Stimulated activated CD4-positive, alpha-beta T cell treated with anti-CD3 and anti-CD28 coated beads, TNF-alpha, amount 100 ng/mL, for 4 hours (primary cell): ENCODE measurements around the gene TMEM150C.
A peak's percentile ranks its signal among the peaks of the same experiment; 100 is the strongest.
"Not testable (repeated sequence)": the region's sequence is repeated elsewhere in the genome, so short reads cannot be mapped to it uniquely, and the experiment has no call there.

Source experiments
- DNase-seq, 3 experiments: peaks; one replicate each; pipeline ENCODE4 v3.0.0-alpha.2; 2020; ENCODE audit warnings: low read depth in 3 of 3

TMEM150C gene

GRCh38 chr4:82473621-82474164, 88.1 kb downstream of the TMEM150C start:
- DNase-seq: no peak

DNA sequence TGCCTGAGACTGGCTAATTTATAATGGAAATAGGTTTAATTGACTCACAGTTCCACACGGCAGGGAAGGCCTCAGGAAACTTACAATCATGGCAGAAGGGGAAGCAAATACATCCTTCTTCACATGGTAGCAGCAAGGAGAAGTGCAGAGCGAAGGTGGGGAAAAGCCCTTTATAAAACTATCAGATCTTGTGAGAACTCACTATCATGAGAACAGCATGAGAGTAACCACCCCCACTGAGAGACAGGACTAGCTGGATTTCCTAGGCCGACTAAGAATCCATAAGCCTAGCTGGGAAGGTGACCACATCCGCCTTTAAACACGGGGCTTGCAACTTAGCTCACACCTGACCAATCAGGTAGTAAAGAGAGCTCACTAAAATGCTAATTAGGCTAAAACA, 88.7 kb downstream of the TMEM150C start:
- not testable (repeated sequence) for DNase-seq

GRCh38 chr4:82469791-82470345, 91.9 kb downstream of the TMEM150C start:
- DNase-seq: no peak

DNA sequence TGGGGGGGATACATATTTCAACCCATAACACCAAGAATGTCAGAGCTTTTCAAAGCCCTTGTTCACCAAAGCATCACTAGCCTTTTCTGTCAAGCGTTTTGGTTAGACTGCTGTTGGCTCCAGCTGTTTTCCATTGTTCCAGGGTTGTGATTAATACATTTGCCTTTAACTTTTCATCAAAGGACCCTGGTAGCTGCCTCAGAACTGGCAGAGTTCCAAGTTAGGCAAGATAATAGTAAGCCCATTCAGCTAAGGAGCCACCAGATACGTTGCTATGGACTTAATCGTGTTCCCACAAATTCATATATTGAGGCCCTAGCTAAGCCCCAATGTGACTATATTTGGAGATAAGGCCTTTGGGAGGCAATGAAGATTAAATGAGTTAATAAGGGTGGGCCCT, 94.3 kb downstream of the TMEM150C start:
- DNase-seq: no peak

DNA sequence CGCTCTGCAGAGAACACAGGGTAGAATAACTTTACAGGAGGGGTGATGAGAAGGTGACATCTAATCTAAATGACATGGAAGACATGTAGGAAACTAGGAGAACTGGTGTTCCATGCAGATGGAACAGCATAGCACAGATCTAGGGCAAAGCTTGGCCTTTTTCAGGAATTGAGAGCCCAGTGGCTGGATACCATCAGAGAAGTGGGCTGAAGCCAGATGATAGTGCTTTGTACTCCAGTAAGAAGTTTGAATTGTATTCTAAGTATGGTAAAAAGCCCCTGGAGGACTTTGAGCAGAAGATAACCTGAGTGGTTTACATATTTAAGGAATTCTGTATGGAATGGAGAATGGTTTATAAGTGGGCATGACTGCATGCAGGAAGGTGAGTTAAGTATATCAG, 98.6 kb downstream of the TMEM150C start:
- DNase-seq: no peak

DNA sequence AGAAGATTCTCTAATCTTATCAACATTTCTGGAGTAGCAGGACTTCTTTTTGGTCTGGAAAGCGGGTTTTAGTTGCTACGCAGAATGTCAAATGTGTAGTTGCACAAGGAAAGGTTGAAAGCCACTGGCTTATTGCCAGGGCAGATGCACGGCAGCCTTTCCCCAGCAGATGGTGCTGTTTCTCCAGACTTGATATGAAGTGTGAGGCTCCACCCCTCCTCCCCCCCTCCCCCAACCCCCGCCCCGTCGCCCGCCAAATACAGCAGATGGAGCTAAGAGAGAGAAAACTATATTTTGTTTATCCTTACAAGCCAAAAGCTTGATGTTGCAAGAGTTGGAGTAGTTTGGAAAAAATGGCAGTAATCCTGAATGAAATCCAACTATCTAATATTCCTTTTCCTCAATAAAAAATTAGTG, 99.4 kb downstream of the TMEM150C start:
- peak; percentile 56 to 77 (median 70) for DNase-seq

- no peak for DNase-seq
Measured at GRCh38 chr4:82461710-82462109, 100.1 kb downstream of the TMEM150C start.

DNA sequence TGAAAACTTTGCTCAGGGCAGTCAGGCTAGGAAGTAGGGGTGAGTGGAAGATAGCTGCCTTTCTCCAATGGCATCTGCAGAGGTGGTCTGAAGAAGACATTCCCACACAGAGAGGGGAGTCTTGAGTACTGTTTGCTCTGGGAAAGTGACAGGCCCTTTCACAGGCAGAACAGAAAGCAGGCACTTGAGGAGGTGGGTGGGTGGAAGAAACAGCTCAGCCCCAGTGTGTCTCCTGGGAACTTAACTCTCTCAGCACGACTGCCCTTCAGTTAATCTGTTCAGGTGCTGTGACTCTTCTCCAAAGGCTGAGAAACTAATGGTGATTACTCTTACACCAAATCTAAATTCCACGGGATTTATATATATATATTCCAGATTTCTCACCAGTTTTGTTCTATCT, 103.1 kb downstream of the TMEM150C start:
- DNase-seq: no peak

DNA sequence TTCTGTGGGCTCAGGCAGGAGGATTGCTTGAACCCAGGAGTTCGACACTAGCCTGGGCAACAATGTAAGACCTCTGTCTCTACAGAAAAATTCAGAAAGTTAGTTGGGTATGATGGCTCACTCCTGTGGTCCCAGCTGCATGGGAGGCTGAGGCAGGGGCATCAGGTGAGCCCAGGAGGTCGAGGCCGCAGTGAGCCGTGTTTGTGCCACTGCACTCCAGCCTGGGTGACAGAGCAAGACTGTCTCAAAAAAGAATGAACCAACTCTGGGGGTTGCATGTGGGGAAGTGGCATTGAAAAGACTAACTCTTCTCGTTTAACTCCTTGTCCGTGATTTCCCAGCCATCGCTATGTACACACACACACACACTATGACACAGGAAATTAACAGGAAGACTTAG, 104.5 kb downstream of the TMEM150C start:
- no peak for DNase-seq

DNA sequence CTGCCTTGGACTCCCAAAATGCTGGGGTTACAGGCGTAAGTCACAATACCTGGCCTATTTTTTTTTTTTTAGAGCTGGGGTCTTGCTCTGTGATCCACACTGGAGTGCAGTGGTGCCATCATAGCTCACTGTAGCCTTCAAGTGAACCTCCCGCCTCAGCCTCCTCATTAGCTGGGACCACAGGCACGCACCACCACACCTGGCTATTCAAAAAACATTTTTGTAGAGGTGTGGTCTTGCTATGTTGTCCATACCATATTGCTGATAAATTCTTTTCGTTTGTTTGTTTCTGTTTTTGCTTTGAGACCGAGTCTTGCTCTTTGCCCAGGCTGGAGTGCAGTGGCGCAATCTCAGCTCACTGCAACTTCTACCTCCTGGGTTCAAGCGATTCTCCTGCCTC, 109.8 kb downstream of the TMEM150C start:
- no peak for DNase-seq

GRCh38 chr4:82450966-82451755, 110.6 kb downstream of the TMEM150C start:
- no peak for DNase-seq

GRCh38 chr4:82447886-82448285, 113.9 kb downstream of the TMEM150C start:
- no peak for DNase-seq

- no peak for DNase-seq
Measured at GRCh38 chr4:82439088-82439487, 122.7 kb downstream of the TMEM150C start.

GRCh38 chr4:82437285-82438005, 124.3 kb downstream of the TMEM150C start:
- no peak for DNase-seq

DNA sequence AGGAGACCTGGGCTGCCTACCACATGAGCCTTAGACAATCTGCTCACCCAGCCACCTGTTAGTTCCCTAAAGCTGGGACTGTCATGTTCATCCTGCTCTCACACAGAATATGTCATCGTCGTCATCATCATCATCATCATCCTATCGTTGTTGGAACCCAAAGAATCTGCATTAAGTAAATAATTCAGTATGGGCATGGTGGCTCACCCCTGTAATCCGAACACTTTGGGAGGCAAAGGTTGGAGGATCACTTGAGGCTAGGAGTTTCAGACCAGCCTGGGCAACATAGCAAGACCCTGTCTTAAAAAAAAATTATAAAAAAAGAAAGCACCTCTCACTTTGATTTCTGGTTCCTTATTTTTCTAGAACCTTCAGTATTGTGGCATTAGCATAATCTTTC, 125.0 kb downstream of the TMEM150C start:
- DNase-seq: no peak

DNA sequence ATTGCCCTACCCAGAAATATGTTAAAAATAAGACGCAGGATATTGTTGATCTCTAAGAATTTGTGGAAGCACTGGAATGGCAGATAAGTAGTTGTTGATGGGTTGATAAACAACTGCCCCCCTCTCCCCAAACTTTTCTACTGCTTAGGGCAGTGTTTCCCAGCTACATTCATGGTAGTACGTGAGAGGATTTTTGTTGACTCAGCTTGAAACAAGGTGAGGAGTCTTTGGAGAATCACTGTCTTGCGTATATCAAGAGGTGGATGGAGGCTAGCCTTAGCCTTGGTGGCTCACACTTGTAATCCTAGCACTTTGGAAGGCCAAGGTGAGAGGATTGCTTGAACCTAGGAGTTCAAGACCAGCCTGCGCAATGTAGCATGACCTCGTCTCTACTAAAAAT, 125.7 kb downstream of the TMEM150C start:
- DNase-seq: no peak

DNA sequence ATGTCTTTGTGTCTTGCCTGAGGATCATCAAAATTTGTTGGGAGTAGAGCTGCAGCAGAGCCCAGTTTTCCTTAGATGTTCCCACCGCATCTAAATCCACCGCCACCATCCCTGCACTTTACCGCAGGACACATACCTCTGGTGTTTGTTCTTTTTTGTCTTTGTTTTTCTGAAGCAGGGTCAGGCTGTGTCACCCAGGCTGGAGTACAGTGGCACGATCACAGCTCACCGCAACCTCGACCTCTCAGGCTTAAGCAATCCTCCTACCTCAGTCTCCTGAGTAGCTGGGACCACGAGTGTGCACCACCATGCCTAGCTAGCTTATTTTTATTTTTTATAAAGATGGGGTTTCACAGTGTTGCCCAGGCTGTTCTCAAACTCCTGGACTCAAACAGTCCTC, 126.8 kb downstream of the TMEM150C start:
- DNase-seq: no peak

GRCh38 chr4:82433791-82434190, 128.0 kb downstream of the TMEM150C start:
- no peak for DNase-seq
